Erythroblast (primary cell): Measurements from ENCODE around the gene USP40.

Experiments
- GATA1 ChIP-seq: IDR thresholded peaks from 2 replicates; pipeline ENCODE4 v1.6.1; 2011; ENCODE audit warnings: low read depth, mild to moderate bottlenecking, control low read depth, low read length, moderate library complexity
- POLR2A ChIP-seq: IDR thresholded peaks from 2 replicates; pipeline ENCODE4 v1.6.1; 2011; ENCODE audit warnings: mild to moderate bottlenecking, low read length

- TF ChIP-seq POLR2A, result no peak
- TF ChIP-seq GATA1, result no peak
Measured at GRCh38 chr2:233546774-233547173, 19.8 kb downstream of the USP40 start.
